Stimulated activated CD8-positive, alpha-beta memory T cell treated with anti-CD3 and anti-CD28 coated beads, Interleukin-4, amount 100 ng/mL, for 4 hours (primary cell): ENCODE results near the gene MARCHF3.
"Not testable (repeated sequence)": the region's sequence is repeated elsewhere in the genome, so short reads cannot be mapped to it uniquely, and the experiment has no call there.

Experiments used
- DNase-seq, 2 donors: peaks; one replicate each; pipeline ENCODE4 v3.0.0-alpha.2; 2020; ENCODE audit warnings: low read depth in 2 of 2, low spot score in 1 of 2

Gene MARCHF3

DNA sequence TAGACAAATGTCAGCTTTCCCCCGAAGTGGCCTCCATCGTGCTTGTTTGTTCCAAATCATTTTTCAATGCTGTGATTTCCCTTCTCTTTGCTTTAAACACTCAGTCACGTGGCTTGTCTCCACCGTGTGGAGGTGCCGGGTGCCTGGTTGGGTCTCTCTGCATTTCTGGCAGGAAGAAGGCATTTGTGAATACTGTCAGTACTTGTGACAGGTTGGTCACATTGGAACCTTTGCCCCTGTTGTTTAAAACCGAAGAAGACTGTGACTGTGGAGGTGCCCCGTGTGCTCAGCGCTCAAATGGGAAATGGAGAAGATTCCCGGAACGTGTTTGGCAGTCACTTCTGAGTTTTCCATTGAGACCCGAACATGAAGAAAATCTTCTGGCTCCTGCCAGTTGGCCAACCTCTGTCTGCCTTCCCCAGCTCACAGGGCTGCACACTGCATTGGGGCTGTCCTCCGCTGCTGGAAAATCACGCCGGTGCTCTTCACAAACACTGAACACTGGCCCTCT lies 178.8 kb downstream of the MARCHF3 start:
- no peak for DNase-seq

DNA sequence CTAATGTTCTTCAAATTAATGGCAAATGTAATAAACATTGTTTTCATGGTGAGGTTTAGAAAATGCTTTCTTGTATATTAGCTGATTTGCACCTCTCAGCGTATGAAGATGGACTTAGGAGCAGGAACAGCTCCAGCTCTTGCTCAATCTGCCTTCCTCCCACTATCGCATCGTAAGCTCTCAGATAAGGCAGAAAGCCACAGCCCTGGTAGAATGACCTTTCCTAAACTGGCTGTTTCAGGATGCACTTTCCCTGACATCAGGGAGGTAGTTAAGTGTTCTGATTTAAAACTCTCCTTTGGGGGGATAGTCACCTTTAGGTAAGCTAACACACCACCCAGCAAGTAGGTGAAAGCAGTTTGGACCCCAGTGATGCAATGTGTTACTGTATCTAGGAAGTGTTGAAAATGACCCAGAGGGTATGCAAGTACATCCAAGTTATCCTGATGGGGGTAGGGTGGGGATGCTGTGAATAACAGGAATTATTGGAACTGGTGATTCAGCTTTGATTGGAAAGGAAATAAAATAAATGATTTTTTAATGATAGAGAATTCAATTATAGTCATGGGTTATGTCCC lies 181.2 kb downstream of the MARCHF3 start:
- no peak for DNase-seq

DNA sequence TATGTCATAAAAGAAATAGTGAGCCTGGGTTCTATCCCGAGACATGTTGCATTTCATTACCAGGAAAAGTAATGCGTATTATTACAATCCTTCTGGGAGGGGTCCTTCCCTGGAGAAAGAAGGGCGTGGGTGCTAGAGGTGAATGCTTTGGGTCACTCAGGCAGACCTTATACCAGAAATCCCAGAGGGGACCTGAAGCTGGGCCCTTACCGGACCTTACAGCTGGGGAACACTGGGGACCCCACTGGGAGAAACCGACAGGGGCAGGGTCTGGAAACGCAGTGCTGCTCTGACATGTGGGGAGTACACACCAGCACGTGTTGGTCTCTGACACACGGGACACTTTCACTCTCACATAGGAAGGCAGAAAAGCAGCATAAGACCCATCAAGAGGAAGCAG lies 182.1 kb downstream of the MARCHF3 start:
- no peak for DNase-seq

DNA sequence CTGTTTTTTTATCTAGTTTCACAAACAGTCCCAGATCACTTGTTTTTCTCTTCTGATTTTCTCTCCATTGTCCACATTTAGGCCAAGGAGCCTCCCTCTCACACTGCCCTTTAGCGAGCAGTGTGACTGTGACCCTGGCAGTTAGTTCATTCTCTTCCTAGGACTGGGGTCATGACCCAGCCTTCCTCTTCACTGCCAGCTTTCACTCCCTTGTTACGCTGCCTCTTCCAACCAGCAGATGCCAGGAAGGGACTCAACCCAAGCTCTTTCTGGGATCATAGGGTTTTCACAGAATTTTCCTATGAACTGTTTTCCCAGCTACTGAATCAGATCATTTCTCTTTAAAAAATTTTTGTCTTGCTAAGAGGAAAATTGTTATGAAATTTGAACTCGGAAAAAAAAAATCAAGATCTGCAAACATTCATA lies 182.5 kb downstream of the MARCHF3 start:
- no peak for DNase-seq

- DNase-seq, result no peak
These were observed 182.9 kb downstream of the MARCHF3 start for GRCh38 chr5:126847456-126847820.

GRCh38 chr5:126846744-126847455 lies 183.5 kb downstream of the MARCHF3 start:
- no peak for DNase-seq

- DNase-seq, result no peak
These were observed 184.0 kb downstream of the MARCHF3 start for GRCh38 chr5:126846344-126846743.

- DNase-seq, result not testable (repeated sequence)
These were observed 184.8 kb downstream of the MARCHF3 start for GRCh38 chr5:126845470-126846070.

GRCh38 chr5:126843375-126843774 lies 187.0 kb downstream of the MARCHF3 start:
- DNase-seq, result not testable (repeated sequence)

DNA sequence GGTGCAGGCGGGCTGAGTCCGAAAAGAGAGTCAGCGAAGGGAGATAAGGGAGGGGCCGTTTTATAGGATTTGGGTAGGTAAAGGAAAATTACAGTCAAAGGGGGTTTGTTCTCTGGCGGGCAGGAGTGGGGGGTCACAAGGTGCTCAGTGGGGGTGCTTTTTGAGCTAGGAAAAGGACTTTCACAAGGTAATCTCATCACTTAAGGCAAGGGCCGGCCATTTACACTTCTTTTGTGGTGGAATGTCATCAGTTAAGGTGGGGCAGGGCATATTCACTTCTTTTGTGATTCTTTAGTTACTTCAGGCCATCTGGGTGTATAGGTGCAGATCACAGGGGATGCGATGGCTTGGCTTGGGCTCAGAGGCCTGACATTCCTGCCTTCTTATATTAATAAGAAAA lies 191.0 kb downstream of the MARCHF3 start:
- DNase-seq, result not testable (repeated sequence)

DNA sequence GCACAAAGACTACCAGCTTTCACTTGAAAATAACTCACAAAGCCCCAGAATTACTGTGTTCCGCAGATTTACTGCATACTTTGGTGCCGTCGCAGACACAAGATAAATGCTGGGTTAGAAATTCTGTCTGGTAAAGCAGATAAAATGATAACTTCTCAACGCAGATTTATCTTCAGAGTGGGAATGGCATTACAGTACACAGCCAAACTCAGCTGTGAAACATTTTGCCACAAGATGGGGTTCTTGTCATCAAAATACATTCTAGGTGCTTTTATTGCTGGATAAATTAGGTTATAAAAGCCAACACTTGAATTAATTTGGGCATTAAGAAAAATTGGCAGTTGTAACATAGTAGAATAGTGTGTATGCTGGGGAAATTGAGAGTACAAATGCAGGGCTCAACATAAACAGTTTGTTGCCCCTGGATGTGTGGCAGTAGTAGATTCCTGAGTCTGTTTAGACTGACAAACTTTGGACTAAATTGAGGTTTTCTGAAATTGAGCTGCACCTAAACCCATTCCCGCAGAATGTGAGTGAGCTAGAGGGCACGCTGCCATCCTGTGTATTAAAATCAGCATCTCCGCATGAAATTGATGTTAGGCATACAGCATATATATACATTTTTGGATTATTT lies 192.3 kb downstream of the MARCHF3 start:
- DNase-seq, result no peak

DNA sequence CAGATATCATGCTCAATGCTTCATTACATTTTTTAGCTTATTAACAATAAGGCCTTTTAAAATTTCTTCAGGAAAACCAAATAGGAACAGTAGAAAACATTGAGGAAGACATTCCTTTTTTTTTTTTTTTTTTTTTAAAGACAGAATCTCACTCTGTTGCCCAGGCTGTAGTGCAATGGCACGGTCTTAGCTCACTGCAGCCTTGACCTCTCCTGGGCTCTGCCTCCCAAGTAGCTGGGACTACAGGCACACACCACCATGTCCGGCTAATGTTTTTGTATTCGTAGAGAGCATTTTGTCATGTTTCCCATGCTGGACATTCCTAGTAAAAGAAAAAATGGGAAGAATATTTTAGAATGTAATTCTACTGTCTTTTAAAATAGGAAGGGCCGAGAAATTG lies 193.1 kb downstream of the MARCHF3 start:
- no peak for DNase-seq

DNA sequence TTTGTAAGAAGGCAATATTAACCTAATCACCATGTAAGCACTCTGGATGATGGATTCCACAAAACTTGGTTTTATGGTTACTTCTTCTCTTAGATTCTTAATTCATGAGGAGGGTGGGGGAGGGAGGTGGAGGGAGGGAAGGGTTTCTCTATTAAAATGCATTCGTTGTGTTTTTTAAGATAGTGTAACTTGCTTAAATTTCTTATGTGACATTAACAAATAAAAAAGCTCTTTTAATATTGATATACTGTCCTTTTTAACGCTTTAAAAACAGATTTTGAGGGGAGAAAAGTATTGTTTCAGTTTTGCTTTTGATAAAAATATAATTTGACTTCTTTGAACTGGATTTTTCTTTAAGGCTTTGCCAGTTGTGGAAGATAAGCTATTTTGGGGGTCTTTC lies 193.6 kb downstream of the MARCHF3 start:
- DNase-seq, result no peak

DNA sequence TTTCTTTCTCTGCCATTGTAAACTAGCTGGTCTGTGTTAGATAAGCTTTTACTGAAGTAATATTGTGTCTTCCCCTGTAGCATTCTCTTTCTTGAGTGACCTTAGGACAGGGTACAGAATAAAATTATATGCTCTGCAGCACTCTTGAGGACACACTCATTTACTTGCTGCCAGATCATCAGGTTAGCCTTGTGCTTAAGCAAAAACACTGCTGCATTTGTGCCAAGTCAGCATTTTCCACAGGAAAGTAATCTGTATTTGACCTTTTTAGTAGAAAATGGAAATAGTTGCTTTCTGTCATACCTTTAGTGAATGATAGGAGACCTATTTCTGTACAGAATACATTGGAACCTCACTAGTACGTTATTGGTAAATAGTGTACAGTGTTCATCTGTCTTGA lies 199.2 kb downstream of the MARCHF3 start:
- no peak for DNase-seq

DNA sequence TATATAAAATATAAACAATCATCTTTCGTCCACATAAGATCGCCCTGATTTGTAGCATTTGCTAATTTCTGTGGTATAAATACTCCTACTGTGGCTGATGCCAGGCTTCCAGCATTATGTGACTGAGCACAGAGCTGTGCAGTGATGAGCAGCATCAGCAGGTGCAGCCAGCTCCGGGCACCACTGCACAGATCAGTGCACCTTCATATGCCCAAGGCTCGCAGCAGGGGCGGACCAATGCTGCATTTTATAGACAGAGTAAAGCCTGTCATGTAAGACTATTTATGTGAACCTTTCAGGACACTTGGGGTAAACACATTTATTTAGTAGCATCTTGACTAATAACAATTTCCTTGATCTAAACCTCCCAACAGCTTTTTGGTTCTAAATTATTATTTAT lies 200.3 kb downstream of the MARCHF3 start:
- no peak for DNase-seq

- DNase-seq, result no peak
These were observed 201.3 kb downstream of the MARCHF3 start for GRCh38 chr5:126829098-126829497.

- DNase-seq, result no peak
These were observed 203.6 kb downstream of the MARCHF3 start for GRCh38 chr5:126826619-126827215.

- DNase-seq, result no peak
These were observed 211.1 kb downstream of the MARCHF3 start for GRCh38 chr5:126819253-126819652.

DNA sequence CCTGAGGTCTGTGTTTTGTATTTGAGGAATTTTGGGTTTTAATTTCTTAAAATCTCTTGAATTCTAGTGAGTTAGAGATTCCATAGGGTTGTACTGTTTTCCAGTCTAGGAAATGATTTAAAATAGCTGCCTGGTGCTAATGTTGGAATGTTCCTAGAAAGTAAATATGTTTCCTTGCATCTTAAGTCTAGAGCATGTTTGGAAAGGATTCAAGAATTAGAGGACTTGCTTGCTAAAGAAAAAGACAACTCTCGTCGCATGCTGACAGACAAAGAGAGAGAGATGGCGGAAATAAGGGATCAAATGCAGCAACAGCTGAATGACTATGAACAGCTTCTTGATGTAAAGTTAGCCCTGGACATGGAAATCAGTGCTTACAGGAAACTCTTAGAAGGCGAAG lies 211.6 kb downstream of the MARCHF3 start:
- DNase-seq, result no peak
